T-helper 1 cell treated with Interleukin-12 subunit alpha and Interleukin-12 subunit beta and Interleukin-4 antibody, amounts not matched to agents 30 ng/mL and 1 ng/mL, for 36 hours (primary cell): Measurements from ENCODE around the gene RNF135. TPM values are rescaled to one million over a fixed set of nuclear protein-coding genes. Genes with fewer than 3 reads are reported as not detected.

Experiments
- intact Hi-C: fragments of 100-400 bp; cut with micrococcal nuclease; formaldehyde crosslinking; loops from one replicate; pipeline ENCODE4 v1.15.1; 2024
- total RNA-seq: library from RNA; stranded (reverse); gene quantifications from 2 replicates; pipeline ENCODE4 v1.2.3, GENCODE V29; 2022

The RNF135 gene, protein sequence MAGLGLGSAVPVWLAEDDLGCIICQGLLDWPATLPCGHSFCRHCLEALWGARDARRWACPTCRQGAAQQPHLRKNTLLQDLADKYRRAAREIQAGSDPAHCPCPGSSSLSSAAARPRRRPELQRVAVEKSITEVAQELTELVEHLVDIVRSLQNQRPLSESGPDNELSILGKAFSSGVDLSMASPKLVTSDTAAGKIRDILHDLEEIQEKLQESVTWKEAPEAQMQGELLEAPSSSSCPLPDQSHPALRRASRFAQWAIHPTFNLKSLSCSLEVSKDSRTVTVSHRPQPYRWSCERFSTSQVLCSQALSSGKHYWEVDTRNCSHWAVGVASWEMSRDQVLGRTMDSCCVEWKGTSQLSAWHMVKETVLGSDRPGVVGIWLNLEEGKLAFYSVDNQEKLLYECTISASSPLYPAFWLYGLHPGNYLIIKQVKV
- 6.7 and 8.3 TPM in 2 replicates for total RNA-seq

DNA sequence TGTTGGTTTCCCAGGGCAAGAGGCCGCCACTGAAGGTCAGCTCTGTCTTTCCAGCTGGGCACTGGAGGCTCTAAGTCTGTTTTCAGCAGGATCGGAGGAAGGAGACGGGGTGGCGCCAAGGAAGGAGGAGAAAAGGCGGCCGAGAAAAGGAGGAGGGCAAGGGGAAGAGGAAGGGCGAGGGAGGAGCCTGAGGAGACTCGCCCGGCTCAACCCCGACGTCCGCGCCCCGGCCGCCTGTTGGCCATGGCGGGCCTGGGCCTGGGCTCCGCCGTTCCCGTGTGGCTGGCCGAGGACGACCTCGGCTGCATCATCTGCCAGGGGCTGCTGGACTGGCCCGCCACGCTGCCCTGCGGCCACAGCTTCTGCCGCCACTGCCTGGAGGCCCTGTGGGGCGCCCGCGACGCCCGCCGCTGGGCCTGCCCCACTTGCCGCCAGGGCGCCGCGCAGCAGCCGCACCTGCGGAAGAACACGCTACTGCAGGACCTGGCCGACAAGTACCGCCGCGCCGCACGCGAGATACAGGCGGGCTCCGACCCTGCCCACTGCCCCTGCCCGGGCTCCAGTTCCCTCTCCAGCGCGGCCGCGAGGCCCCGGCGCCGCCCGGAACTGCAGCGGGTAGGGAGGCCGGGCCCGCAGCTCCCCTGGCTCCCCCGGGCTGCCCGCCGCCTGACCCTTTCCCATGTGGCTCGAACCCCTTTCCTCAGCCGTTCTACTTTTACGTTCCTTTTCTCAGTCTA lies at the start of gene RNF135:
Gene RNF135 (plus strand): TSS at position 209 of the 737 bp plus-strand sequence. CDS start 35 bp downstream, at position 244.
- intact Hi-C loops = loop anchor here (1.0 to 5.0 kb wide), 5 partner anchors 32 to 149 kb away; partner anchors contain the start of genes CRLF3, NF1 and TEFM

DNA sequence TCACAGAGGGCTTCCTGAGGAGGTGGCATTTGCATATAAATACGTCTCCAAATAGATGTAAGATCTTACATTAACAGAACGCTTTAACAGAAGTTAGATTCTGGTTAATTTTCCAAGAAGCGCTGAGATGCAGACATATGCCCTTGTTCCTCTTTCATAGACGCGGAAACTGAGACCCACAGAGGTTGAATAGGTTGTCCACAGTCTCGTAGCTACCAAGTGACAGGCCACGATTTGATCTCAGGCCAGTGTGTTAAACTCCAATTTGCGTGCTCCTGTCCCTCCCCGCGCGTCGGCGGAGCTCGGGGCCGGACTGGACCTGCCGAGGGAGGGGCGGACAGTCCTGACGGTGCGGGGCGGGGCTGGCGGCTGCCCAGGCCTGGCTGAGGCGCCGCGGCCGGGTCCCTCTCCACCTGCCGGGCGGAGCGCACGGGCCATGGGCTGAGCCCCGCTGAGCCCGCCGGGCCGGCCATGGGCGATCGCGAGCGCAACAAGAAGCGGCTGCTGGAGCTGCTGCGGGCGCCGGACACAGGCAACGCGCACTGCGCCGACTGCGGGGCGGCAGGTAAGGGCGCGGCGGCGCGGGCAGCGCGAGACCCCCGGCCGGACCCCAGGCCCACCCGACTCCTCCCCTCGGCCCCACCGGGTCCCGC lies 49.2 kb upstream of the RNF135 start, which contains the start of gene ADAP2:
Gene ADAP2 (plus strand): TSS at position 402 of the 653 bp plus-strand sequence. CDS start 70 bp downstream, at position 472.
- intact Hi-C loops = no loop called here

DNA sequence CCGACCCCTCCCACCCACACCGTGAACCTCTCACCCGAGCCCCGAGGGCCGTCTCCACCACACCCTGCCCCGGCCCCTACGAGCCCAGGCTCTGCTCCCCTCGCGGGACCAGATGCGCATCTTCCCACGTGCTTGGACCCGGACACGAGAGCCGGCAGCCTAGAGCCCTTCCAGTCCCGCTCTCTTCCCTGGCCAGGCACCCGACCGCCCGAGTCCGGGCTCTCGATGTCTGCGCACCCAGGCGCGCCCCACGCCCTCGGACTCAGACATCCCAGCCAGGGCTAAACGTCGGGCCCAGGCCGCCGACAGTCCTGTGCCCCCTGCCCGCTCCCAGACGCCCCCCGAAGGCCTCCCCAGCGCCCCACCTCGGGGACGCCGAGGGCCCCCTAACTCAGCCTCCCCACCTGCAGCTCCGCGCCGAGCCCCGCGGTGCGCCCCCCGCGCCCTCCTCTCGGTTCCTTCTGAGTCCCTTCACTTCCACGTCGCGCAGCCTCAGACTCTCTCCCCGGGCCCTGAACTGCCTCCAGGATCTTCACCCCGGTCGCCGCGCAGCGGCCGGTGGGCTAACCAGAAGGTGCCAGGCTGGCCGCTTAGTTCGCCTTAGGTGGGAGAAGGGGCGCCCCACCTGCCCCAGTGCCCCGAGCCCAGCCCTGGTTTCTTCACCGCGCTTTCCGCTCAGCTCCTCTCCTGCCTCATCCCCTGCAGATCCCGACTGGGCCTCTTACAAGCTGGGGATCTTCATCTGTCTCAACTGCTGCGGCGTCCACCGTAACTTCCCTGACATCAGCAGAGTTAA lies 48.4 kb upstream of the RNF135 start:
- intact Hi-C loops = no loop called here

DNA sequence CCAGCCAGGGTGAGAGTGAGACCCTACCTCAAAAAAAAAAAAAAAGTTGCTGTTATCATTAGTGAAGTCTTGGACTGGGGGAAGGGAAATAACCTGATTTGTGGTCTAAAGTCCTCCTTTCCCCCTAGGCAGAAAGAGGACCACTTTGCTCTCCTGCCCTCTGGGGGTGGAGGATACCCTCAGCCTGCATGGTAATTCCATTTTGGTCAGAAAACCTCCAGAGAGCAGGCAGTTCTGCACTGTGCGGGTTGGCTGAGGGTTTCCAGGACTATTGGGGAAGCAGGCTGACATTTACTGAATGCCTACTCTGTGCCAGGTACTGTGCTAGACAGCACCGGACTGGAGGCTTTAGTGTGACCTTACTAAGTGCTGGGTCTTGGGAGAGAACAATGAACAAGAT lies 46.5 kb upstream of the RNF135 start:
- intact Hi-C loops = no loop called here

DNA sequence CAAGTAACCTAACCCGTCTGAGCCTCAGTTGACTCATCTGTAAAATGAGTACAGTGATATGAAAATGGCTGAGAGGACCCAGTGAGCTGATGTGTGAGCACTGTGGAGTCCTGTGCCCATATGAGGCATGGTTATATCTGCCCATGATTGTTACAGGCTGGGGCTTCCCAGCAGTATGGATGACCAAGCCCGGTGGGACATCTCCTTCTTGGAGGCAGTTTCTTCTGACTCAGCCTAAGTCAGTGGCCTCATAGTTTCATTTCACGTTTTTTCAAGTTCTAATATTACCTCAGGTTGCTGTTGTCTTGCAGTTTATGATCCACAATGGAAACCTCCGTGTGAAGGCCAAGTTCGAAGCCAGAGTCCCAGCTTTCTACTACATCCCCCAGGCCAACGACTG lies 44.3 kb upstream of the RNF135 start:
- intact Hi-C loops = no loop called here

DNA sequence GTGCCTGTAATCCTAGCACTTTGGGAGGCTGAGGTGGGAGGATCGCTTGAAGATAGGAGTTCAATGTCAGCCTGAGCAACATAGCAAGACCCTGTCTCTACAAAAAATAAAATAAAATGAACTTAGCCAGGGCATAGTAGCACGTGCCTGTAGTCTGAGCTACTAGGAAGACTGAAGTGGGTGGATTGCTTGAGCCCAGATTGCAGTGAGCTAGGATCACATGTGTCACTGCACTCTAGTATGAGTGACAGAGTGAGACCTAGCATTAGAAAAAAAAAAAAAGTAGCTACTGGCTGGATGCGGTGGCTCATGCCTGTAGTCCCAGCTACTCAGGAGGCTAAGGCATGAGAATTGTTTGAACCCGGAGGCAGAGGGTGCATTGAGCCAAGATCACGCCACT lies 43.1 kb upstream of the RNF135 start:
- intact Hi-C loops = no loop called here

DNA sequence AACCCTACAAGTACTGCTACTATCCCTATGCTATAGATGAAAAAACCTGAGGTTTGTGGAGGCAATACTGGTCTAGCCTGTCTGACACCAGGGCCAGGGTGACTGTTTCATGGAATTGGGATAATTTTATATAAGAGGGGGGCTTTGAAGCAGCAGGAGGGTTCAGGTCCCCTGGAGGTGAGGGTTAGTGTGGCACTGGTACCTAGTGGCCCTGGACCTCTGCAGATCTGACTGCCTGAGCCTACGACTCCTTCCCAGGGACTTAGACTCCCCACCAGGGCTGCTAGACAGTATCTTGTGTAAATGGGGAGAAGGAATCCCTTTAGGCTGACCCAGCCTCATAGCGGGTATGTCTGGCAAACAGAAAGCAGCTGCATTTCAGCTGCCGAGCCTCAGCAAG lies 42.3 kb upstream of the RNF135 start:
- intact Hi-C loops = no loop called here

DNA sequence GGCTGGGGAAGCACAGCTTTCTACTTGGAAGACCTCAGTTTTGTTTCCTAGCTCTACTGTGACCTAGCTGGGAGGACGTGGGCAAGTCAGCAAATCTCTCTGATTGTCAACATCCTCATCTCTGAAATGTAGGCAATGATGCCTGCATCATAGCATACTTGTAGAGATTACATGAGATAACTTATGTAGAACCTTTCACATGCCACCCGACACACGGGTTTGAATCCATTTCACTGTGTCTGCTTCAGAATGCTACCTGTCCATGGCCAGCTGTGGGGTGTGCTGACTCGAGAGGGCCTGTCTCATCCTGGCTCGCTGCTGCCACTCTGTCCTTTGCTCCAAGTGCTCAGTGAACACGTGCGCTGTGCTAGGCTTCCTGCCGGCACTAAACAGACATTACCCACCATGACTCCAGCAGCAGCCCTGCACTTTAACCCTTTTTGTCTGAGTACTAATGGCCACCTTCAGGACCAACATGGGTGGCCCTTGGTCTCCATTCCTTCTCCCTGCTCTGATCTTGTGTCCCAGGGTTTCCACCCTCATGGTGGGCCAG lies 41.7 kb upstream of the RNF135 start:
- intact Hi-C loops = no loop called here

DNA sequence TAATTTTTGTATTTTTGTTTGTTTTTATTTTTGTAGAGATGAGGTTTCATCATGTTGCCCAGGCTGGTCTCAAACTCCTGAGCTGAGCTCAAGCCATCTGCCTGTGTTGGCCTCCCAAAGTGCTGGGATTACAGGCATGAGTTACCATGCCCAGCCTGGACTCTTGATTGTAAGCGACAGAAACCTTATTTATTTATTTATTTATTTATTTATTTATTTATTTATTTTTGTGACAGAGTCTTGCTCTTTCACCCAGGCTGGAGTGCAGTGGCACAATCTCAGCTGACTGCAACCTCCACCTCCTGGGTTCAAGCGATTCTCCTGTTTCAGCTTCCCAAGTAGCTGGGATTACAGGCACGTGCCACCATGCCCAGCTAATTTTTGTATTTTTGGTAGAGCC lies 41.0 kb upstream of the RNF135 start:
- intact Hi-C loops = loop anchor here (5.0 kb wide), 1 partner anchor 112 kb away; no protein-coding TSS in a partner anchor

DNA sequence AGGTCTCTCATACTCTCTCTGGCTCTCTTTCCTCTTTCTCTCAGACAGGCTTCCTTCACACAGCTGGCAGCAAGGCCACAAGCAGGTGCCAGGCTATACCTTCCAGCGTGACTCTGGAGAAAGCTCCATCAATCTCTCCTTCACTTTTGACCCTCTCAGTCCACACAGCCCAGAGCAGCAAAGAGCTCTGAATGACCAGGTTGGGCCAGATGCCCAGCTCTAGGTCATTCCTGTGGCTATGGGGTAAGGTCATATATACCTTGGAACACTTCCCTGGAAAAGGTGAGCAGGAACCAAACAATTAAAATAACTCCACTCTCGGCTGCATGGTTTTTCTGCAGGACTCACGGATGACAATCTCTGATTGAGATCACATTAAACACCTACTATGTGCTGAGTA lies 40.3 kb upstream of the RNF135 start:
- intact Hi-C loops = loop anchor here (5.0 kb wide), 1 partner anchor 112 kb away; no protein-coding TSS in a partner anchor

DNA sequence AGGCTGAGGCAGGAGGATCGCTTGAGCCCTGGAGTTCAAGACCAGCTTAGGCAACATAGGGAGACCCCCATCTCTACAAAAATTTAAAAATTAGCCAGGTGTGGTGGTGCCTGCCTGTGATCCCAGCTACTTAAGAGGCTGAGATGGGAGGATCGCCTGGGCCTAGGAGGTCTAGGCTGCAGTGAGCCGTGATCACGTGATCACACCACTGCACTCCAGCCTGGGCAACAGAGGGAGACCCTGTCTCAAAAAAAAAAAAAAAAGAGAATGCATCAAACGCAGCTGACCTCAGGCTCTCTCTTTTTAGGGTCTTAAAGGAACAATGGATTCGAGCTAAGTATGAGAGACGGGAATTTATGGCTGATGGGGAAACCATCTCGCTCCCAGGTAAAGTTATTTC lies 39.3 kb upstream of the RNF135 start:
- intact Hi-C loops = loop anchor here (5.0 kb wide), 1 partner anchor 111 kb away; no protein-coding TSS in a partner anchor

DNA sequence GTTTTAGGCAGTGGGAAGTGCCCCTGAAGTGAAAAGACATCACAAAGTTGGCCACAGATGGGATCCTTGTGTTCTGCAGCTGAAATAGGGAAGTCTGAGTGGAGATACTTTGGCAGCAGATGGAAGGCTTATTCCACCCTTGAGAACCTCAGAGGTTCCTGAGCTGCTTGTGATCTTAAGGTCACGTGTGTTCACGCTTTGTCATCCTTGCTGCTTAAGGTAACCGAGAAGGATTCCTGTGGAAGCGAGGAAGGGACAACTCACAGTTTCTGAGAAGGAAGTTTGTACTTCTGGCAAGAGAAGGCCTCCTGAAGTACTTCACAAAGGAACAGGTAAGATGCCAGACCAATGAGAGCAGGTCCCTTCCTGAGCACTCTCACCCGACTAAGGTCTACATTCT lies 36.9 kb upstream of the RNF135 start:
- intact Hi-C loops = loop anchor here (5.0 kb wide), 1 partner anchor 108 kb away; no protein-coding TSS in a partner anchor

DNA sequence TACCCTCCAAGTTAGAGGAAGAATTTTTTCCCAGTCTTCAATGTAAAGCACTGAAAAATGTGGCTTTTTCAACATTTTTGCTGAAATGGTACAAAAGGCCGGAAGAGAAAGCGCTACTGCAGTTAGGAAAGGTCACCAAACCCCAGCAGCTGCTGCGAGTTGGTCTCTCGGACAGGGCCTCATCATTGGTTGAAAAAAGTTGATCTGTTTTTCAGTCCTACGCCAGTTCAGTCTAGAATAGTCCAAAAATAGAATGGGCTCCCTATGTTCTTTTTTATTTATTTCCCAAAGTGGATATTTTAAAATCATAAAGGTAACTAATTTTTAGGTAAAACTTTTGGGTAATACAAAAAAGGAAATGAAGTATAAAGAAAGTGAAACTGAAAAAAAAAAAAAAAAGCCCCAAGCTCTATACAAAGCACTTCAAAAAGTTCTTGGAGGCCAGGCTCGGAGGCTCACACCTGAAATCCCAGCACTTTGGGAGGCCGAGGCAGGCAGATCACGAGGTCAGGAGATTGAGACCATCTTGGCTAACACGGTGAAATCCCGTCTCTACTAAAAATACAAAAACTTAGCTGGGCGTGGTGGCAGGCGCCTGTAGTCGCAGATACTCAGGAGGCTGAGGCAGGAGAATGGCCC lies 31.7 kb upstream of the RNF135 start:
- intact Hi-C loops = loop anchor here (1.0 kb wide), 1 partner anchor 31 kb away; no protein-coding TSS in a partner anchor

DNA sequence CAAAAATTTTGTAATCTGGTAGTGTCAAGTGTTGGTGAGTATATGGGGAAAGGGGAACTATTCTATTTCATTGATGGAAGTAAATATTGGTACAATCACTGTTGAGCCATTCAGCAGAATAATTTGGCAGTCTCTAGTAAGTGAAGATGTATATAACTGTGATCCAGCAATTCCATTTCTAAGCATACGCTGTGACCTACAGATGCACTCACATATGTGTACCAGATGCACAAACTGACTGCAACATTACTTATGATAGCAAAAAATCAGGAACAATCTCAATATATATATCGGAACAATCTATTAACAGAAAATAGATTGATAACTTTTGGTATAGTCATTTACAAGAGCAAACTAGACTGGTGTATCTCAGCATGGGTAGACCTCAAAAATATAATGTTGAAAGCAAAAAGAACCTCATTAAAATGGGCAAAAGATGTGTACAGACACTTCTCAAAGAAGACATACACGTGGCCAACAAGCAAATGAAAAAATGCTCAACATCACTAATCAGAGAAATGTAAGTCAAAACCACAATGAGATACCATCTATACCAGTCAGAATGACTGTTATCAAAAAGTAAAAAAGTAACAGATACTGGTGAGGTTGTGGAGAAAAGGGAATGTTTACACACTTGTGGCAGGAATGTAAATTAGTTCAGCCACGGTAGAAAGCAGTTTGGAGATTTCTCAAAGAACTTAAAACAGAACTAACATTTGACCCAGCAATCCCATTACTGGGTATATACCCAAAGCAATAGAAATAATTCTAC lies 28.3 kb upstream of the RNF135 start:
- intact Hi-C loops = no loop called here

DNA sequence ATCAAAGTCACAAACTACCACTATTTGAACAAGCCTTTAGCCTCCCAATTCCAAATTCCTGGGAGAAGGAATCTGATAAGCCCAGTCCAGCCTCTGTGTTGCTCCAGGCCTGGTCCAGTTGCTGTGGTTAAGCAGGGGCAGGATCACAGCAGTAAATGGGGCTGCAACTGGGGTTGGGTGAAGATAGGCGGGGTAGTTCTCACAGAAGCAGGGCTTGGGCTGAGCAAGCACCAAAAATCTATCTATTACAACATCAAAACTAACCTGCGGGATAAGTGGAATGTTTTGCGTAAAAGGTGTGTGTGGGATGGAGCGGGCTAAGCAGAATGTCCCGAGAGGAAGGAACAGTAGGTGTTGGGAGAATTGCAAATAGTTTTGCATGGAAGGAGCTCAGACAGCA lies 23.0 kb upstream of the RNF135 start:
- intact Hi-C loops = no loop called here

DNA sequence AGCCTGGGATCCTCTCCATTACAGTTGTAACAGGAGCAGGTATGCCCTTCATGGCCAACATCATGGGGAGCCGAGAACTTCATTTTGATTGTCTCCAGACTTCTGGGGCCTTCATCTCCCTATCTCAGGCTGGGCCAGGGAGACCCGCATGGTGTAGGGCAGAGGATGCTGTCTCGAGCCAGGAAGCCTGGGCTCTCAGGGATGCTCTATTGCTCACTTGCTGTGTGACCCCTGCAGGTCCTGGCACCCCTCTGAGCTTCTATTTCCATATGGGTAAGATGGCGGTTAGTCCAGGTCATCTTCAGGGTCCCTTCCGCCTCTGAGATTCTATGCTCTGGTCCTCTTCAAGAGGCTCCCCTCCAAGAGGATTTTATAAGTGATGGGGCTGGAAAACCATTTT lies 20.6 kb upstream of the RNF135 start:
- intact Hi-C loops = no loop called here

DNA sequence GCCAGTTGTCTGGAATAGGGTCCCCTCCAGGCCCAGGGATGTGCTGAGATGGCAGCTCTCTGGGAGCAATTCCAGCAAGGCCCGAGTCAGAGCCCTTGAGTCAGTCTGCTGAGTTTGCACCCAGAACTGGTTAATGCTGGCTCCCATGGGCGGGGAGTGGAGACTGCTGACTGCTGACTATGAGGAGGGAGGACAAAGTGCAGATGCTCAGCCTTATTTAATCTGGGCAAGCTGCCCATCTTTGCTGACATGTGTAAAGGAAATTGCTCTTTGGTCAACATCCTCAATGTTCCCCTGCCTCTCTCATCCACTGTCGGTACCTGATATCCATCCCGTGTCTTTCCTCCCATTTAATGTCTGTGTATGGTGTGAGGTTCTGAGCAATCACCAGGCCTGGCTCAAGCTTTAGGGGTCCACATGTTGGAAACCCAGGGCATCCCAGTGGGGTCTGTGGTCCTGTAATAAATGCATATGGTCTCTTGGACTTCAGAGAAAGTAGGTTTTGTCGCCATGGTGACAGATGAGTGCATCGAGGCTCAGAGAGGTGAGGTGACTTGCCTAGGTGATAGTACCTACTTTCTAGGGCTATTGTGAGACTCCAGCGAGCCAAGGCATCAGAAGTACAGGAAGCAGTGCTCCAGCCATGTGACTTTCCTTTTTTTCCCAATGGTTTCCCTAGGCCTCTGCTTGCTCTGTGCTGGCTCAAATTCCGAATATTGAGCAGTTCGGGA lies 20.0 kb upstream of the RNF135 start:
- intact Hi-C loops = no loop called here

DNA sequence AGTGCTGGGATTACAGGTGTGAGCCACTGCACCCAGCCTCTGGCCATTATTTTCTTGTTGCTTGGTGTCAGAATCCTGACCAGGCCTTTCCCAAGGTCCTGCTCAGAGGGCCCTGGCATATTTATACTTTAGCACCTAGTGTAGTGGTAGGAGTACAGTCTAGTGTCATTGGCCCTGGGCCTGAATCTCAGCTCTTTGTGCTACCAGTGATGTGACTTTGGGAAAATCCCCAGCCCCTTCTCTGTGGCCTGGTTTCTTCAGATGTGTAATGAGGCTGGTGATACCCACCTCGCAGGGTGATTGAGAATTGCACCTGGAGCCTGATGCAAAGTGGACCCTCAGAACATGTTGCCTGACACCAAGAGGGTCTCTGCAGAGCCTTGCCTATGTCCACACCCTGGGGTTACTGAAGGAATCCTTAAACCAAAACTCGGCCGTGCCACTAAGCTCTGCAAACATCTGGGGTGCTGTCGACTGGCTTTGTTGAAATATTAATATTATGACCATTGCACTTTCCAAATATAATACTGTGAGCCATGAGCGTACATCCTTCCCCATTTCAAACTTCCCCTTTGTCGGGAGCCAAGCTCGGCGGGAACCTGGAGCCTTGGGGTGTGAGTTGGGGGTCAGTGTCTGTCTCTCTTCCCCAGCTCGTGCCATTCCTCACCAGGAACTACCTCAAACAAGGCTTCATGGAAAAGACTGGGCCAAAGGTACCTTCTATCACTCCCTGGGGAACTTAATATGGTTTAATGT lies 18.0 kb upstream of the RNF135 start:
- intact Hi-C loops = no loop called here
